Breast epithelium (tissue), 3 donors: ENCODE measurements around the gene TAF15.

Experiments
- POLR2A ChIP-seq: fragments of 450-650 bp; IDR thresholded peaks from one replicate; pipeline ENCODE4 v1.6.1; 2016; ENCODE audit warnings: antibody characterized with exemption, mild to moderate bottlenecking, moderate library complexity
- POLR2AphosphoS5 ChIP-seq, 3 donors: sonication (generic); formaldehyde crosslinking; IDR thresholded peaks; one replicate each; pipeline ENCODE4 v1.6.1; 2017; ENCODE audit warnings: antibody characterized with exemption in 3 of 3
- TF ChIP-seq, protein P1 (sequence below), 3 donors: fragments of 450-650 bp; IDR thresholded peaks; one replicate each; pipeline ENCODE4 v1.5.1; 2016 to 2017; ENCODE audit warnings: antibody characterized with exemption in 3 of 3, mild to moderate bottlenecking in 3 of 3, moderate library complexity in 3 of 3

DNA sequence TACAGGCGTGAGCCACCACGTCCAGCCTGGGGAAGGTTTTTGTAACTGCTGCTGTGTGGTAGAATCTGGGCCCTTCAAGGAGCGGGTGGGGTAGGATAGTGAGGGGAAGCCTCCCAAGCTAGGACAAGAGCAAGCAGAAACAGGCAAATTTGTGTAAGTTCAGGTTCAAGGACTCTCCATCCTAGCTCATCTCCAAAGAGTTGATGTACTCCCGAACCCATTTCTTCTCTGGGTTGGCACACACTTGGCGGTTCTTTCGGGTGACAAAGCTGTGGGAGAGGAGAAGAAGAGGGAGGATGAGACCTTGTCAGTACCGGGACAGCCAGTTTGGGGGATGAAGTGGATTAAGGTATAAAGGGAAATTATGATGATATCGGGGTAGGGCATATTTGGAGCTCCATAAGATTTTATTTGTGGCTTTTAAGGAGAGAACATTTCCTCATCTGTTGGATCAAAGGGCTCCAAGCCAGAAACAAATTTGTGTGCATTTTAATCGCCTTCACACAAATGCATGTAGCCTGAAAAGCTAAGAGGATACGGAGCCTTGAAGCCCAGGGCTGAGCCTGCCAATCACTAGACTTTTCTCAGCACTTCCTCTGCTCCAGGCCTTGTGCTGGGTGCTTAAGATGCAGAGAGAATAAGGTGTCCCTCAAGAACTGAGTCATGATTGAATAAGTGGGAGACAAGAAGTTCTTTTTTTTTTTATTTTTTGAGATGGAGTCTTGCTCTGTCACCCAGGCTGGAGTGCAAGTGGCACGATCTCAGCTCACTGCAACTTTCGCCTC is 63.1 kb downstream of the TAF15 start:
- TF ChIP-seq, protein P1, sequence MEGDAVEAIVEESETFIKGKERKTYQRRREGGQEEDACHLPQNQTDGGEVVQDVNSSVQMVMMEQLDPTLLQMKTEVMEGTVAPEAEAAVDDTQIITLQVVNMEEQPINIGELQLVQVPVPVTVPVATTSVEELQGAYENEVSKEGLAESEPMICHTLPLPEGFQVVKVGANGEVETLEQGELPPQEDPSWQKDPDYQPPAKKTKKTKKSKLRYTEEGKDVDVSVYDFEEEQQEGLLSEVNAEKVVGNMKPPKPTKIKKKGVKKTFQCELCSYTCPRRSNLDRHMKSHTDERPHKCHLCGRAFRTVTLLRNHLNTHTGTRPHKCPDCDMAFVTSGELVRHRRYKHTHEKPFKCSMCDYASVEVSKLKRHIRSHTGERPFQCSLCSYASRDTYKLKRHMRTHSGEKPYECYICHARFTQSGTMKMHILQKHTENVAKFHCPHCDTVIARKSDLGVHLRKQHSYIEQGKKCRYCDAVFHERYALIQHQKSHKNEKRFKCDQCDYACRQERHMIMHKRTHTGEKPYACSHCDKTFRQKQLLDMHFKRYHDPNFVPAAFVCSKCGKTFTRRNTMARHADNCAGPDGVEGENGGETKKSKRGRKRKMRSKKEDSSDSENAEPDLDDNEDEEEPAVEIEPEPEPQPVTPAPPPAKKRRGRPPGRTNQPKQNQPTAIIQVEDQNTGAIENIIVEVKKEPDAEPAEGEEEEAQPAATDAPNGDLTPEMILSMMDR (IDR thresholded peaks at IDR 0.05), result no peak
- TF ChIP-seq POLR2A (no peak), POLR2AphosphoS5 (IDR thresholded peaks at IDR 0.05) (no peak)
